D341Med (cell line): ENCODE measurements around the gene AP1AR.
A peak's percentile ranks its signal among the peaks of the same experiment; 100 is the strongest.

Experiments used
- DNase-seq: peaks from one replicate; pipeline ENCODE4 v3.0.0; 2012; ENCODE audit warnings: low spot score

Gene AP1AR

DNA sequence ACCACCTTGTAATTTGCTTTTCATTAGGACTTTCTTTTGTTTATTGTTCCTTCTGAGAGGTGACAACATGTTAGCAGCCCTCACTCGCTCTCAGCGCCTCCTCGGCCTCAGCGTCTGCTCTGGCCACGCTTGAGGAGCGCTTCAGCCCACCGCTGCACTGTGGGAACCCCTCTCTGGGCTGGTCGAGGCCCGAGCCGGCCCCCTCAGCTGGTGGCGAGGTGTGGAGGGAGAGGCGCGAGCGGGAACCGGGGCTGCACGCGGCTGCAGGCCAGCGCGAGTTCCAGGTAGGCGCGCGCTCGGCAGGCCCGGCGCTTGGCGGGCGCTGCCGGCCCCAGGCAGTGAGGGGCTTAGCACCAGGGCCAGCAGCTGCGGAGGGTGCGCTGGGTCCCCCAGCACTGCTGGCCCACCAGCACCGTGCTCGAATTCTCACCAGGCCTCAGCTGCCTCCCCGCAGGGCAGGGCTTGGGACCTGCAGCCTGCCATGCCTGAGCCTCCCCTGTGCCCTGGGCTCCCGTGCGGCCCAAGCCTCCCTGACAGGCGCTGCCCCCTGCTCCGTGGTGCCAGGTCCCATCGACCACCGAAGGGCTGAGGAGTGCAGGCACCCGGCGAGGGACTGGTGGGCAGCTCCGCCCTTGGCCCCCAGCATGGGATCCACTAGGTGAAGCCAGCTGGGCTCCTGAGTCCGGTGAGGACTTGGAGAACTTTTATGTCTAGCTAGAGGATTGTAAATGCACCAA lies 9.2 kb upstream of the AP1AR start:
- DNase-seq: no peak

DNA sequence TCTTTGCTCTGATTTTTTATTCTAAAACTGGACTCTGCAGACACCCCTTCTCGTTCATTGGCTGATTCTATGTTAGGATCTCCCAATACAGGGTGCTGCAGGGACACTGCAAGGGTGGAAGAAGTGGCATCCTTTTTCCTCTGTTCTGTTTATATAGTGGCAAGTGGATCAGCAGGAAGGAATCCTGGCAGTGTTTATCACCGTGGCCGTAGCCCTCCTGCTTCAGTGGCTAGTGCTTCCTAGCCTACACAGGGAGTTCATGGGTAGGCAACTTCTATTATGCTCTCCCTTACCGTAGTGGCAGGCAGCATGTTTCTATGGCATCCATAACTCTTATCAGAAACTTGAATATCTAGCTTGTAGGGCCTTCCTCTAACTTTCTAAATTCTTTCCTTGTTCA lies 6.4 kb upstream of the AP1AR start:
- no peak for DNase-seq

DNA sequence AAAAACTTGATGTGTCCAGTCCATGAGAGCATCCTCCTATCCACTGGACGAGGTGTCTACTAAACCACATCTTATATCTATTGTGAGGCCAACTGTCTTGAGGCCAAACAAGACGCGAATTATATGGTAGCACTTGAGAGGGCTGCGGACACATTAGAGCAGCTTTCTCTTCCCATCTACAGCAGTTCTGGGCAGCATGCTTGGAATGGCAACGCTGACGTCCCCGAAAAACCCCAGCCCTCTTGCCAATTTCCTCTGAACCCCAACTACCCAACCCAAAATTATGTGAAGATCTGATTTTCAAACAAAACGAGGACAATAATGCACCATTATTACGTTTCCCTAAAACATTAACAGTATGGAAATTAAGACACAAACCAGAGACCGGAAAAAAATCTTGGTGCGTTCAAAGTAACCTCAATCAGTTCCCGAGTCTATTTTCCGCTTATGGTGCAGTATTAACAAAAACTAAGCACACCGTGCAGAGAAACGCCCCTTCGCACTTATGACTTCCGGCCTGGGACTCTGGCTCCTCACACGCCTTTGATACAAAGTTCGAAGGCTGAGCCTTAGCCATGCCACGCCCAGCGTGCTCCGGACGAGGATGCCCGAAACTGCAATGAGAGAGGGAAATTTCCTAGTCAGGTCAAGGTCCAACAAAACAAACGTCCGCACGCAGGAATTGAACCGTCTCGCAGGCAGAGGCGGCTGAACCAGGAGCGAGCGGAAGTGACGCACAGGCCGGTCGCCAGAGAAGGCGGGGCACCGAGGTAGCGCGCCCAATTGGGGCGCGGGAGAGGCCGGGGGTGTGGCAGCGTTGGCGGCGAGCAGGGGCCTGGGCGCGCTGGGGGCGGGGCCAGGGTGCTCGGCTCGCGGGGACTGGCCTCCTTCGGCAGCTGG lies 458 bp upstream of the AP1AR start:
- peak; percentile 99 for DNase-seq

DNA sequence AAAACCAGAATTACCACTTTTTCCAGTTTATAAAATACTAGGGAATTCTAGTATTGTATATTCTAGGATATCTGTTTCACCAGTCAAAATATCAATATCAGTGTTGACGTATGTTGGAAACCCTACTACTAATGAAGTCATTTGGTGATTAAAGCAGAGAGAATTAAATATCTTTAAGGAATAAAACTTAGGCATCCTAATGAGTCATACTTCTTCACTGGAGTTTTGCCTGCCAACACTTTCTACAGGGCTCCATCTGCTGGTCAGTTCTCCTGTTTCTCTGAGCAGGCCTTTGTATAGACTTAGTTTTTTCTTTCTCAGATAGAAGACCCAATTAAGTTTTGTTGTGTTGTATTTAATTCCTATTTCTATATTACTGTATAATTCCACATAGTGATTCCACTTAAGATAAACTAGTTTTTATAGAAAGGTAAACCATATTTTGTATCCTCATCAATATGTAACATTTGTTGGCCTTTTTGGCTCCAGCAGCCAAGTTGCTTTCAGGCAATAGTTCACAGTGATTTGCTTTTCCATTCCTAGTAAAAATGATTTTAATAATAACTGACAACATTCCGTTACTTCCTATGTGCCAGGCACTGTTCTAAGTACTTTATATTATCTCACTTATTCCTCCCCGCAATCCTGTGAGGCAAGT lies 3.5 kb downstream of the AP1AR start:
- peak; percentile 48 for DNase-seq

DNA sequence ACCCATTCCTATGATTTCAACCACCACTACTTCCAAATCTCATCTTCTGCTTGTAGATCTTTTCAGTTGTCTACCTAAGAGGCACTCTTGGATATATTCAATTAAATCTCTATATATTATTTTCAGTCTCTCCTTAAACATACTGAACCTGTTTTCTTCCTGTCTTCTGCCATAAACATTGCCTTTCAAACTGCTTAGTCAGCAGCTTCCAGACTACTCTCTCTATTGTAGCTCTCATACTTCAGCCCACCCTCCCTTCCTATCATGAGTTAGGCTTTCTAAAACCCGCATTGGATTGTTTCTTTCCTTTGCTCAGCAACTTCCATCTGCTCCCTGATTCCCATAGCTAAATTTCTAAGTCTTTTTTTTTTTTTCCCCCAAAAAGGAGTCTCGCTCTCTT lies 4.5 kb downstream of the AP1AR start:
- DNase-seq: no peak

DNA sequence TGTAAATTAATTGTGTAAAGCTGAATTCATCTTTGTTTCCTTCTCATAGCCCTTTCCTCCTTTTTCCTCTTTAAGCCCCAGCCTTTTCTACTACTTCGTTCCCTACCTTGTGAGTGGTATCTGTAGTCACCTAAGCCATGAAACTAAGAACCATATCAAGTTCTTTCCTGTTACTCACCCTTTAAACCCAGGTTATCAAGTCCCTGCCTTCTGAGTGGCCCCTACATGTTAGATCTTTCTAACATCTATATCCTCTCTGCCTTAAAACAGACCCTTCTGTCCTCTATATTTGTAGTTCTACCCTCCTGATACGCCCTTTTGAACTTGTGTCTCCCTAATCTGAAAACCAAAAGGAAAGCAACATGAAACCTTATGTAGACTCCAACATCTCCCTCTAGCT lies 7.2 kb downstream of the AP1AR start:
- DNase-seq: no peak

DNA sequence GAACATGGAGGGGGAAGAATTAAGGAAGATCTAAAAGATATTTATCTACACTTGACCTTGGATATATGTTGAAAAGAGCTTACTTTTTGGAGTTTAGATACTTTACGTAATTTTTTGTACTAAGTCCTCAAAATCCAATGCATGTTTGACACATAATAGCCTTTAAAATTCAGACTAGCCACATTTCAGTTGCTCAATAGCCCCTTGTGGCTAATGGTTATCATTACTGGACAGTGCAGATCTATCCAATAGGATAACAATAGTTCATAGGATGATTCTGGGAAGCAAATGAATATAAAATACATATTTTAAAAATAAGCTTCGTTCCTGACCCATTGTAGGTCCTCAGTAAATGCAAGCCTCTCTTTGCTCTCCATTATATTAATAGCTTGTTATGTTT lies 13.8 kb downstream of the AP1AR start:
- DNase-seq: no peak

DNA sequence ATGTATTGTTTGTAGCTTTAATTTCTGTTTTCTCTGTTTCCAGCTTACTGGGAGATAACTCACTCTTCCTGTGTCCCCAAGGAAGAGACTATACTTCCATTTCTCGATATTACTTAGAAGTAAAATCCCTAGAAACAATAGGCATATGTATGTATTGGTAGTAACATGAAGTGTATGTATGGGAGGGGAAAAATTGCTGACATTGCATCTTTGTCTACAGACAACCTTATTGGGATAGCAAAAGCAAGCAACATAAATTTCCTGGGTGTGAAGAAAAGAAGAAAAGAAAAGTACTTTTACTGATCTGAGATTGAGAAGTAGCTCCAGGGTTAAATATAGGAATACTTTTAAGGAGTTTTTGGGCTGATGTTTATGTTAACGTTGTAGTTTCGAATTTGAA lies 15.4 kb downstream of the AP1AR start:
- DNase-seq: no peak

DNA sequence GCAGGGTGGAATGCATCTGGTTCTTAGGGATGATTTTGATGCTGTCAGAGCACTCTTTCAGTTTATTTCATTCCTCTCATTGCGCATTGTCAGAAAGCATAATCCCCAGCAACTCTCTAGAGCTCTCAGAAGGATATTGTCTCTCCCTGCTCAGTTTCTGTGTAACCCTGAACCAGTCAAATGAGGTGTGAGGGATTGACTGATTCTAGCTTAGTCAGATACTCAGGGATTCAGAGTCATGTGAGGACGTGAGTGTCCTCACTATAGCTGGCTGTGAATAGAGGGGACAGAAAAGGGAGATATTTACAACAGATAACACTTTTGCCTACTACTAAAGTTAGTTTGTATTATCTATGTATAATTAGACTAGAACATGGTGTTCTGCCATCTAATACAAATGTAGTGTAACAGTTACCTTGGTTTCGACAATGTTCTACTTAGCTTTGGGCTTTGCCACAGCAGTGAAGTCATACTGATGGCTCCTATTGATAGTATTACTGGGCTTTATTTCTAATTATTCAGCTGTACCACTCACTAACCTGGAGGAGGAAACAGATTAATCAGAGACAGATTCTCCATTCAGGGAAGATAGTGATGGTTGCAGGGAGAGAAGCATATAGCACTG lies 19.5 kb downstream of the AP1AR start:
- no peak for DNase-seq

DNA sequence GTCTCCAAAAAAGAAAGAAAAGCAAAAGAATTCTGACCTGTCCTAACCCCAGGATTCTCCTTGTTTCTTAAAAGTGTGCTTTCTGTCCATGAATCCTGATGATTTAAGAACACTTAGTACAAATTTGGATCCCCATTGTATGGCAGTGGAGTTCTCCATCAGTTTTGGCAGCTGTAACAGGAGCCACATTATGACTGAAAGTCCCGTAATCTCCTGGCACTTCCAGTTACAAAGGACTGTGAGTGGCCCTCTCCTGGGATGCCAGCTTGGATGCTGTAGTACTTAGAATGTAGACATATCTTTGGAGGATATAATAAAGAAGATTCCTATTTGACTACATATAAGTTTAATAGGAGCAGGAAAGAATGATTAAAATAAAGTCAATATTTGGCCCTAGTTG lies 20.6 kb downstream of the AP1AR start:
- DNase-seq: no peak

DNA sequence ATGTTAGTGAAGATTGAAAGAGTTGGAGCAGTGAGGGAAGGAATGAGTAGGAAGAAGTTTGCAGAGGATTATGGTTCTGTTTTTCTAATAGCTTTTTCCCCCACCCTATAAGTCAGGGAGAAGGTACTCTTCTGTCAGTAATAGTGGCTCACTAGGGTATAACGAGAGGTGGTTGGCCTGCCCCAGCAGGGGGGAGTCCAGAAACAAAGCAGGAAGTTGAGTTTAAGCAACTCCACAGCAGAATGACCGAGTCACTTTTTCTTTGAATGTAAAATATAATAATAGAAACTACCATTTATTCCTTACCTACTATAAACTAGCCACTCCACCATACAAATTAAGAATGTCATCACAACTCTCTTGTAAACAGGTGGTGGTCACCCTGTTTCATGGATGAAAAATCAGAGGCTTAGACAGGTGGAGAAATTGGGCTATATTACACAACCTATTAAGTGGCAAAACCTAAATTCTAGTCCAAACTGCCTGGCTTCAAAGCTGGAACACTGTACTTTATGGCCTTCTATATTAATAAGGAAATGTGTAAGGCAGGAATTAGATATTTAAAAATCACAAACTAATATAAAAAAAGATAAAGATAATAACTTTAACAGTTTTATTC lies 21.9 kb downstream of the AP1AR start:
- no peak for DNase-seq

DNA sequence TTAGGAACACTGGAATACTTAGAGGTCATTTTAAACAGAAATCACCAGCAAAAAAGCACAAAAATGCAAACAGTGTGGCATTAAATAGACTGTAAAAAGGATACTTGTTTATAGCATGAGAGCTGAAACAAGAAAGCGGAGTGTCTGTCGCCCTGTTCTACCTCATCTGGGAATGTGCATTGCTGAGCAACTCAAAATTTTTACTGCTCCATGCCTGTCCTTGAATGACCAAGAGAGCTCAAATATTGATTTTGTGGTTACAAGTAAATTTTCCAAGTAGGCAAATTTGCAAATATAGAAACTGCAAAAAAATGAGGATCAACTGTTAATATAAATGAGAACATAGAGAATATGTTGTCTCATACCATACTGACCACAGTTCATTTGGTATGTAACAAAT lies 25.5 kb downstream of the AP1AR start:
- DNase-seq: no peak

DNA sequence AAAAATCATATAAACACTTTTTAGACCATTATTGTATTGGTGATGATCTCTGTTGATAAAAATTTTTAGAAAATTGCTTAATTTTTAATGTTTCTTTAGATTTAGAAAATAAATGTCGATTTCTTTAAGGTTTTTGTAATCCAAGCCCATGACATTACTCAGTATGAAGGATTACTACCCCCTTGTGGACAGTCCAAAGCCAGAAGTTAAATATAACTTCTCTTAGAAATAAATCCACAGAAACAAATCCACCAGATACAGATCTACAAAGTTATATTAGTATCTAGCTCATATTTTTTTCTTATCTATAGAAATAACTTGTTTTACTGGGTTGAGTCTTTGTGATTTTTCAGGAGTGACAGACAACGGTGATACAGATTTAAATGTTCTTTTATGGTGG lies 35.2 kb downstream of the AP1AR start:
- no peak for DNase-seq

DNA sequence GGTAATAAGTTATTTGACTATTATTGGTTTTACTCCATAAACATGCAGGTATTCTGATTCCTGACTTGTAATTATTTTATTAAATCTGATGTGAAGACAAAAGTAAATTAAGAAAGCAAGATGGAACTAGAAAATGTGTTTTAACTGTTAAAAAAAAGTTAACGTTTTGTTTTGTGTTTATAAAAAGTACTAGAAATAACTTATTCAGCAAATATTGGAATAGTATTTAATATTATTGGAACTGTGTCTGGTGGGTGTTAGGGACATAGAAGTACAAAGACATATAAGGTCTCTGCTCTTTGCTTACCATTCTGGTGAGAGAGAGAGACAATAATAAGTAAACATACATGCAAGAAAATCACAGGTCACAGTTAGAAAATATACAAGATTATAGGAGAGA lies 38.5 kb downstream of the AP1AR start:
- DNase-seq: no peak

DNA sequence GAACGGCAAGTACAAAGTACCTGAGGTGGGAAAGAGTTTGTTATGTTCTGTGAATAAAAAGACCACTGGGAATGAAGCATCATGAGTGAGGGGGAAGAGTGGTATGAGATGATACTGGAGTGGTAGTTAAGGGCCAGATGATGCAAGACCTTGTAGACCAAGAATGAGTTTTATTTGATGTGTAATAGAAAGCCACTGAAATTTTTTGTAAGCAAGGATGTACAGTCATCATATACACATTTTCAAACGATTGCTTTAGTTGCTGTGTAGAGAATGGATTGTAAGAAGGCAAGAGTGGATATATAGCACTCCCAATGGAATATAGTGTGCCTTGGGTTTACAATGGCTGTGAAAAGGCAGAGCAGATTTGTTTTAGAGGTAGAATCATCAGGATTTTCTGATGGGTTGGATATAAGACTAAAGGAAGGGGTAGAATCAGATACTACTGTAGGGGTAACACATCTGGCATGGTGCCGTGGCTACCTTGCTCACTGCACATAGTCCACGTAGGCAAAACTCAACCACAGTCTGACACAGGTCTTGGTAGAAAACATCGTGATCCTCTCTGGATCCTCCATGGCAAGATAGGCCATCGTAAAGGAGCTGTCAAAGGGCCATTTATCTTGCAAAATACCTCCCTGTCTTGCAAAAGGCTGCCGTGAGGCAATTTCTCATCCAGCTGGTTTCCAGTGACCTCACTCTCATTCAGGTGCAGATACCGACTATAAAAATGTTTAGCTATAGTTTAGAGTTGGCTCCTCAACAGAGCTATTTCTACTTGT lies 39.2 kb downstream of the AP1AR start:
- DNase-seq: no peak

DNA sequence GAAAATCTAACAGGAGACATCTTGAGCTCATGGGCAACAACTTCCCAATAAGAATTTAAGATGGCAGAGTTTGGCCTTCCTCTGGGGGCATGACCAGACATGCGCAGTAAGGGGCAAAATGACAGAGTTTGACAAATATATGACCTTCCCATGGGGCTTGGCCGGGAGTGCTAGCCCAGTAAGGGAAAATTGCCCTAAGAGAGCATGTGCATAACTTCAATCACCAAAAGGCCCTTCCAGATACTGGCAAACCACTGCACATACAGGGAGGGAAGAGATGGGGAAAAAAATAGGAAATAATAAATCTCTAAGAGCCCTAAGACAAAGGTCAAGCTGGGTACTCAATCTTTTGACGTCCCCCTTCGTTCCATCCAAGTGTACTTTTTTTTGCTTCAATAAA lies 40.7 kb downstream of the AP1AR start:
- DNase-seq: no peak

DNA sequence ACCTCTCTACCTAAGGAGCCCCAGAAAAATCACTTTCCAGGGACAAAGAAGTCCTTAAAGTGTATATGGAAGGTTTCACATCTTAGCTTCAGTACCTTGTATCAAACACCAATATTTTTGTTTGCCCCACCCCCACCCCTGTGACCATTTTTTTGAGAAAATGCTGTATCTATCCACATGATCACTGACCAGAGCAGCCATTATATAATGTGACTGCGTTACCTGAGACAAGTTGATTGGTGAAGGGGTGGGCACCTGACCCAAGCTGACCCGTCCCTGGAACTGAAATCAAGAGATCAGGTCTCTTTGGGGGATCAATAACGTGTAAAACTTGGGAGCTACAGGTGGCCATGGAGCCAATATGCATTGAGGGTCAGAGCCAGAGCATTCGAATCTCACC lies 43.4 kb downstream of the AP1AR start:
- no peak for DNase-seq

DNA sequence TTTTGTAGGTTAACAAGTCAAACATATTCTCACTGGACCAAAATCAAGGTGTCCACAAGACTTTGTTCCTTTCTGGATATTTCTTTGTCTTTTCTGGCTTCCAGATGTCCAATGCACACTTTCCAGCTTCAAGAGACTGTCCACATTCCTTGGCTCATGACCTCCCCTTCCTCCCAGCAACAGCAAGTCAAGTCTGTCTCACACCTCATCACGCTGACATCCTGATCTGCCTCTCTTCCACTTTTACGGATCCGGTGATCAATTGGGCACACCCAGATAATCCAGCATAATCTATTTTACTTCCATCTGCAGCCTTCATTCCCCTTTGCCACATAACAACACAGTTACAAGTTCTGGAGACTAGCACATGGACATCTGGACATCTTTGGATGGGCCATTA lies 44.5 kb downstream of the AP1AR start:
- DNase-seq: no peak

DNA sequence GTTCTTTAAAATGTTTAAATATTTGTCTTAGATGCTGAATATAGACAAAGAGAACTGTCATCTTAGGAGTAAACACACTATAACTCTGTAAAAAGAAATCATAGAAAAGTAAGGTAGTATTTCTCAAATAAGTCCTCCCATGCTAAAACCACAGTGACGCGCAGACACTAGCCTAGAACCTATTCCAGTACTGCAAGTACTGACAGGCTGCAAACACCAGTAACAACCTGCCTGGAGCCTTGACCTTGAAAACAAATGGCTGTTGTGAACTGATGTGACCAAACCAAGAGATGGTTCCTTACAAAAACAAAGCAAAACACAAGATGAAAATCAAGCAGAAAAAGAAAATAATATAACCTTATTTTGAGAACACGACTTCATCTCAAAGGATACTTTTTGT lies 45.6 kb downstream of the AP1AR start:
- DNase-seq: no peak

DNA sequence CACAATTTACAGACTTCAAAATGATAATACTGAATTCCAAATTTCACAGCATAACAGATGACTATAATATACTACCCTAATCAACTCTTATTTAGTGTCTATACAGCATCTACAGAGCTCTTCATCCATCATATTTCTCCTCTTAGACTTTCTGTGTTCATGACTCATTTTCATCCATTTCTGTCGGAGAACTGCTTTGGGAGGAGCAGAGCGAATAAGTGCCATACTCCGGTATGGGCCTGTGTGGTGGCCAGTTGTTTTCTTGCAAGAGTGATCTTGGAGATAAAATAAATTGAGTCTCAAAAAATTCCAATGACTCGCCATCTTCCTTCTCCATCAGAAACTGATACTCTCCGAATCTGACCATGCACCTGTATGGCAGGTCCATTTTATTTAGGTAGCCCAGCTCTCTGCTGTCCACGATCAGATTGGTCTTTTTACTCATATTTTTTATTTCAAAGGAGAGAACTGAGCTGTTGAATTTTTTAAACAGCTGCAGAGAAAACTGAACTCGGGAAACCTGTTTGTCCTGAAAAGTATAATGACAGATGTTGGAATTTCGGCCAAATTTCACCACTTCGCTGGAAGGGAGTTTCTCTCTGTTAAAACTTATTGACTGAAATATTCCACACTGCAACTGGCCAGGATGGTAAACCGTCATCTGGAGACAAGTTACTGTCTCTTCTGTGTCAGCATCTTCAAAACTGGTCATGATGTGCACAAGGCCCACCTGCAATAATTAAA lies 46.3 kb downstream of the AP1AR start:
- DNase-seq: no peak
